Gastrocnemius medialis (tissue), 4 donors: ENCODE measurements around the gene MEF2B.

Experiments
- CTCF ChIP-seq, 5 experiments: fragments of 450-650 bp in 3 of 5; fragments of 200-600 bp in 2 of 5; sonication (generic) in 2 of 5; IDR thresholded peaks in 4 of 5; conservative IDR thresholded peaks in 1 of 5; 1 replicate in 4 of 5; 2 replicates in 1 of 5; pipeline ENCODE4 v1.5.1; 2016 to 2019; ENCODE audit warnings: antibody characterized with exemption in 5 of 5, mild to moderate bottlenecking in 3 of 5, moderate library complexity in 3 of 5
- POLR2A ChIP-seq, 2 donors: fragments of 450-650 bp; IDR thresholded peaks; one replicate each; pipeline ENCODE4 v1.6.1; 2017; ENCODE audit warnings: antibody characterized with exemption in 2 of 2, mild to moderate bottlenecking in 2 of 2, moderate library complexity in 2 of 2

- TF ChIP-seq POLR2A (IDR thresholded peaks at IDR 0.05), result no peak
- TF ChIP-seq CTCF (IDR thresholded peaks at IDR 0.05 in 4 of 5, conservative IDR thresholded peaks at IDR 0.05 in 1 of 5), result no peak
Observed at GRCh38 chr19:19186742-19187141, 16.7 kb upstream of the MEF2B start.
